Fibroblast of skin of back (primary cell): ENCODE measurements around the gene MRGPRG.

Source experiments
- DNase-seq: peaks from one replicate; pipeline ENCODE4 v3.0.0-alpha.2; 2013

Gene MRGPRG

DNA sequence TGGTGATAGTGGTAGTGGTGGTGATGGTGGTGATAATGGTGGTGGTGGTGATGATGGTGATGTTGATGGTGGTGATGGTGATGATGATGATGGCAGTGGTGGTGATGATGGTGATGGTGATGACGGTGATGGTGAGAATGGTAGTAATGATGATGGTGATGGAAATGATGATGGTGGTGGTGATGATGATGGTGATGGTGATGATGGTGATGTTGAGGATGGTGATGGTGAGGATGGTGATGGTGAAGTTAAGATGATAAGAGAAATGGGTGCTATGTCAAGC, 11.8 kb downstream of the MRGPRG start:
- DNase-seq: no peak

DNA sequence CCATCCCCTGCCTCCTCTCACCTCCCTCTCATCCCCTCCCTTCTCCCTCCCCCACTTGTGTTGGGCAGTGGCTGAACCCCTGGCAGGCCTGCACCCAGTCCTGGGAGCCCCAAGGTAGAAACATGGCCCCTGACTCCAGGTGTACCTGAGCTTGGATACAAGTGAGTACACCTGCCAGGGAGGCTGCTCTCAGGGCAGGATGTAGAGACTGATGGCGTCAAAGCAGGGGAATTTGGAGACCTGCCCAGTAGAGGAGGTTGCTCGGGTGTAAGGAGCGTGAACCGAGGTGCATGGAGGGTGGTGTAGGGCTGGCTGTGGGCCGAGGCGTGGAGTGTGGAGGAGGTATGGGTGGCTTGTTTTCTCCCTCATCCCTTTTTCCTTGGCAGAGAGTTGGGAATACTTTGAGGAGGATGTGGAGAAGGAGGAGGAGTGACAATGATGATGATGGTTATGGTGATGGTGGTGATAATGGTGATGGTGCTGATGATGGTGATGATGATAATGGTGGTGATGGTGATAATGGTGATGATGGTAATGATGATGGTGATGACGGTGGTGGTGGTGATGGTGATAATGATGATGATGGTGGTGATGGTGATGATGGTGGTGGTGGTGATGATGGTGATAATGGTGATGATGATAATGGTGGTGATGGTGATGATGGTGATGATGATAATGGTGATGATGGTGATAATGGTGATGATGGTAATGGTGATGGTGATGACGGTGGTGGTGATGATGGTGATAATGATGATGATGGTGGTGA, 12.3 kb downstream of the MRGPRG start:
- no peak for DNase-seq

DNA sequence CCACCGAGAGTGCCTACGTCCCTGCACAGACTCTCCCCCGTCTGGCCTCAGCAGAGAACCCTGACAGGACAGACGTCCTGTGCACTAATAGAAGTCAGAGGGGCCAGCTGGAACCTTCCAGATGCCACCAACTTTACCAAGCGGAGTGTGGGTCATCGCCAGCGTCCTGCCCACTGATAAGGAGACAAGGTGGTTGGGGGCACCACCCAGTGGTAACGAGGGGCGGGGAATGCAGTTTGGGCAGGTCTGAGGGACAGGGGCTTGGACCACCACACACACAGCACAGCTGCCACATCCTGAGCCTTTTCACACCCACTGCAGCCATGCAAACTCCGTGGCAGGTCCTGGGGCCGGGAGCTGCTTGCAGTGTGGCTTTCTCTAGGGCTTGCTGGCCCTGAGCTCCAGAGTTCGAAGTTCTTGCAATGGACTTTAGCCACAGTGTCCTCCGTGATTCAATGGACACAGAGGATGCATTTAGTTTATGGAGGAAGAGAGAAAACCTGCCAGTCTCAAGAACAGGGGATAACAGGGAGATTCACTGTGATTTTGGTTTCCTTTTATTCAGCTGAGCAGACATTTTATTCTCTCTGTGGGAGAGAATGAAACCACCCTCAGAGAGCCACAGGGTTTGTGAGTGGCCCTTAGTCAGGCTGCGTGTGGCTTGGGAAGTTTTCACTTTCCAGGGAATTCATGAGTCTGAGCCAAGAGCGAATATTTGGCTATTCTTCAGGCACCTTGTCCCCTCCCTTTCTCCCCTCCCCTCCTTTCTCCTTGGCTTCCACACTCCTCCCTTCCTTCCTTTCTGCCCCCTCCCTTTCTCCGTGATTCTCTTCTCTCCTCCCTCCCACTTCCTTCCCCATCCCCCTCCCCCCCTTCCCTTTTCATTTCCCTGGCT, 13.1 kb downstream of the MRGPRG start:
- peak; percentile 11 for DNase-seq

DNA sequence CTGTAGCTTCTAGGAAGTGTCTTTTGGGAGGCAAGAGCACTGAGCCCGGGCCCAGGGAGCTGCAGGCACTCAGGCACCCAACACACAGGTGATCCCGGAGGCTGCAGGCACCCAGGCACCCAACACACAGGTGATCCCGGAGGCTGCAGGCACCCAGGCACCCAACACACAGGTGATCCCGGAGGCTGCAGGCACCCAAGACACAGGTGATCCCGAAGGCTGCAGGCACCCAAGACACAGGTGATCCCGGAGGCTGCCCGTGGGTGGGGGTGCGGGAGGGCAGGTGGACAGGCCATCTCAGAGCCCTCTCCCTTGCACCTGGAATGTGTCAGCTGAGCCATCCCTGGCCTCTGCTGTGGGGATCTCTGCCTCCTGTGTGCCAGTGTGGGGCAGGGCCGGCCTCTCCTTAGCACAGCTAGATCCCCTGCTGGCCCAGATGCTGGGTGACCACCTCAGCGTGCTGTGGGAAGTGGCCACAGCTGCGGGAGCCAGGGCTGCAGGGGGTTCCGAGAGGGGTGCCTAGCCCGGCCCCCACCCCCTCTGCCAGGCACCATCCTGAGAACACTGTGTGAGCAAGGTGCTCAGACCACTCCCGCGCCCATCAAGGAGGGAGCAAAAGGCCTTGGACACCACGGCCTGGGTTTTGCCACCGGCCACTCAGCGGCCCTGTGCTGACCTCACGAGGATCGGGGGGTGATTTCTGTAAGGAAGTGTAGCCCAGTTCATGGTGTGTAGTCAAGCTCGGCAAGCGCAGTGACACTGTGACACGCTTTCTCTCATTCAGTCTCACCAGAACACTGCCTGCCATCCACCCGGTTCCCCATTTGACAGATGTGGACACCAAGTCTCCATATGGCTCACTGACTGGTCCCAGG, 14.2 kb downstream of the MRGPRG start:
- DNase-seq: no peak

DNA sequence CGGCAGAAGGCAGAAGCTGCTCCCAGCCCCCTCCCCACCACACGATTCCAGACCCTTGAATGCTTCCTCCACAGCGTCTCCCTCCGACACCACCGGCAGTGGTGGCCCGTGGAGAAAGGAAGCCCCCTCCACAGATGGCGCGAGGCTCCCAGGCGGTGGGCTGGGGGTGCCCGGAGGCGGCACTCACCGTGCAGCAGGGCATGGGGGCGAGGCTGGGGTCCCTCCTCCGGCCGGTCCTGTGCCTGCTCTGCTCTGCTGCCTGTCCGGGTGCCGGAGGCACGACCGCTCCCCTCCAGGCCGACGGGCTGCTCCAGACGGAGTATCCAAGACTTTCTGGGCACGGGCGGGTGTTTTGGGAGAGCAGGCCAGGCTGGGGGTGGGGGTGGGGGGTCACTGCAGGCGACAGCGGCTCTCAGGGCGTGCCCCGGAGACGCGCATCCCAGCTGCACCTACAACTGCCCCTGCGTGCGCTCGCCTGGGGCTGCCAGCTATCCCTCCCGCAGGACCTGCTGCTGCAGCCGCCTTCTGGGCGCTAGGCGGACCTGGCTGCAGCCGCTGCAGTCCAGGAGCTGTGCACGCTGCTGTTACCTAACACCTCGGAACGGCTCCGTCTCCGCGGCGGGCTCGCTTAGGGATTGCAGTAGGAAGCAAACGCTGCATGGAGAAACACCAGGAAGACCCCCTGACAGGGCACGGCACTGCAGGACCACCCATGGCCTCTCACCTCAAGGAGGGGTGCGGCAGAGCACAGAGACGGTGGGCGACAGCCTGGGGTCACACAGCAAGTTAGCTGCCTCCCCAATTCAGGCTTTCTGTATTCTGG, 15.2 kb downstream of the MRGPRG start:
- no peak for DNase-seq

DNA sequence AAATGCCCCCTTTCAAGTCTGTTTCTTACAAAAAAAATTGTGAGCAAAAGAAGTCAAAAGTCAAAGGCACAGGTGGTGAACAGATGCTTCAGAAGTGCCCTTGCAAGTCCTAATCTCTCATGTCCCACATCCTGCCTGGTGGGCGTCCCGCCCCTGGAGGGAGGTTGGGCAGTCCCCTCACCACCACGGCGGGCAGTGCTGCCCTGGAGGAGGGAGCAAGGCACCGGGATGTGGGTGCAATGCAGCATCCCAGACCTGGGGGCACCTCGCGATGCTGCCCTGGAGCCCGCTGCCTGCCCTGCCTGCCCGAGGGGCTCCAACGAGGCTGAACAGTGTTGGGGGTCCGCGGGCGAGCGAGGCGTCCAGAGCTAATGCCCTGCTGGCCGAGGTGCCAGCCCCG, 15.9 kb downstream of the MRGPRG start:
- no peak for DNase-seq

DNA sequence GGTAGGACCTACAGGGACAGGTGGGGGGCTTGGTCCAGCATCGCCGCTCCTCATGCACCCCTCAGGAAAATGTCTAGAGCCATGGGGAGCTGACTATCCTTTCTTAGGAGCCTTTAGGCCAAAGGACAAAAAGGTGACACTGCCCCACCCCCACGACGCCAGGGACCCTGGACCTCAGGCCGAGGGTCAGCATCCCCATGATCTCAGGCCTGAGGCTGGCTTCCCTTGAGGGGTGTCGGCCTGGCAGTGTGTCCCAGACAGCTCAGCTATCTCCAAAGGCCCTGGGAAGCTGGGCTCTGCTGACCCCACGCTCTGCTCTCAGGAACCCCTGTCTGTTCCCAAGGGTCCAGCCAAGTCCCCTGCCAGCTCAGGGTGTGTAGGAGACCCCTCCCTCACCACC, 16.3 kb downstream of the MRGPRG start:
- no peak for DNase-seq

DNA sequence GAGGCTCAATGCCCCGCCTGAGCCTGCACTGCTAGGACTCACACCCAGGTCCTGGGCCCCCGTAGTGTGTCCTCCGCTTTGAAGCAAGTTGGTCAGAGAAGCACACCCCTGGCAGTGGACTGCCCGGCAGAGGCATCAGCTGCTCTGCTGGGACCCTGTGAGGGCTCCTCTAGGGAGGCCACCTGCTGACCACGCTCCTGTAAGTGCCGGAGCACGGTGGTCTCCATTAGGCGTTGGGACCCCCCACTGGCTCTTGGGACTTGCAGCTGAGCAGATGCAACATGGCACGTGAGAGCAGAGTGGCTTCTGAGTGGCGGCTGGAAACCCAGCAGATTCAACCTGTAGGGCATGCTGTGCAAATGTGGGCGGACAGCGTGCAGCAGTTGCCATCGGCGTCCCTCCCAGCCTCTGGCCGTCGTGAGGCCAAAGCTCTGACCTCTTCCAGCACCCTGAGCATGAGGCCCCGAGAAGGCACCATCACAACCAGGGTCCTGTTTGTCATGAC, 16.9 kb downstream of the MRGPRG start:
- DNase-seq: no peak

DNA sequence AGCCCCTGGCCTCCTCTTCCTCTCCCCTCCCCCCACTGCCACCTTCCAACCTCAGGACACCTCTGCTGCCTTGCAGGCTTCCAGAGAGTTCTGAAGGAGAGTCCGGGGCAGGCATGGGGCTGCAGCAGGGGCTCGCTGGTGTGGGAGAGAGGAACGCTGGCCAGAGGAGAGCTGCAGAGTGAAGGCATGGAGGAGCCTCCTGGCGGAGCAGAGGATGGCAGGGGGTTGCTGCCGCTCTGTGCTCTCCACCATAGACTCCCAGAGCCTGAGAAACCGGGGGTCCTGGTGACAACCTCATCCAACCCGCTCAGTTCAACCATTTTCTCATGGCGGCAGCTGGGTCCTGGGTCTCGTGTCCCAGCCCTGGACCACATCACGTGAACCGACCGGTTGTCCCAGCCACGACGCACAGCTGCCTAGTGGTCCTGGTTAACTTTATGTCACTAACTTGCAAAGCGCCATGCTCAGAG, 17.5 kb downstream of the MRGPRG start:
- DNase-seq: no peak

DNA sequence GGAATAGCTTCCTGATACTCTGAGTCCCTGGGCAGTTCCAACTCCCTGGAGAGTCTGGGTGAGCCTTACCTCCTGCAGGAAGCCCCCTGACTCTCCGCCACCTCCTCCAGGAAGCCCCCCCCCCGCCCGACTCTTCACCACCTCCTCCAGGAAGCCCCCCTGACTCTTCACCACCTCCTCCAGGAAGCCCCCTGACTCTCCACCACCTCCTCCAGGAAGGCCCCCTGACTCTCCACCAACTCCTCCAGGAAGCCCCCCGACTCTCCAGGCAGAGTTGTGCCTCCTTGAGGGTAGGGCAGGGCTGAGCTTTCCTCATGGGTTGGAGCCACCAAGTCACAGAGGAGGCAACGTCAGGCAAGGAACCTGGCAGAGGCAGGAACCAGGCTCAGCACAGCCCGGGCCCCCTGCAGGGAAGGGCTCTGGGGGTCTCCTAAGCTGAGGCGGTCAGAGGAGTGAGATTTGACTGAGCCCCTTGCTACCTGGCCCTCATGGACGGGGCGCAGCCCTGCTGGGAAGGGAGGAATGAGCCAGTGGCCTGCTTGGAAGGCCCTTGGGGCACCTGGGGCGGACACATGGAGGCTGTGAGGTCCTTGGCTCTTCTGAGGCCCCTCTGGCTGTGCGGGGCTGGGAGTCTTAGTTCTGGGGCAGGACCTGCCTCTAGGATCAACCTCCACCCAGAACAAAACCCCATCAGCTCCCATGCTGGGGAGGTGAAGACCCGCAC, 18.1 kb downstream of the MRGPRG start:
- no peak for DNase-seq

DNA sequence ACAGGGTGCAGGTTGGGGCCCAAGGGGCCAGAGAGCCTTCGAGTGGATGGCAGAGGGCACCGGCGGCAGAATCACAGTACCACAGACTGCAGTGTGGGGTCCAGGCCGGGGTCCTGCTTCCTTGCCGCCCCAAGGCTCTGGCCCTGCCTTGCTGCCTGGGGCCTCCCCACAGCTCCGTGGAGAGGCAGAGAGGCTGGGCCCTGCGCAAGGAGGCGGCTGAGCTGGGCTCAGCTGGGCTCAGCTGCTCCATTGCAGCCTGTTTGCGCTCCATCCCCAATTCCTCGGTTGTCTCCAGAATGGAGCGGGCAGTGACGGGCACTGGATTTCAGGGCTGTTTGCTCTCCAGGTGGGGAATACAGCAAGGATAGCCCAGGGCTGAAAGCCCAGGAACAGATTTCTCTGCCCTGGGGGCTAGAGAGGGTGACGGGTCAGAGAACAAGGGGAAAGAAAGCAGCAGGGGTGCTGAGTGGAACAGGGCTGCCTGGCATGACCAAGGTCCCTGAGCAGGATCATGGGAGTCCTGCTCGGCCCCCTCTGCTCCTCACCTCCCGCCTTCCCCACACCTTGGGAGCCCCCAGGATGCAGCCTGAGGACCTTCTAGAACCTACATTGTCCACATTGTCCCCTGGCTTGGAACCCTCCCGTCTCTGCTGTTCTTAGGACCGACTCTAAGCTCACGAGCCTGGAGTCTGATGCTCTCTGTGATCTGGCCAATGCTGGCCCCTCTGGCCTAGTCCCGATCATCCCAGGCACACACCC, 18.9 kb downstream of the MRGPRG start:
- no peak for DNase-seq

DNA sequence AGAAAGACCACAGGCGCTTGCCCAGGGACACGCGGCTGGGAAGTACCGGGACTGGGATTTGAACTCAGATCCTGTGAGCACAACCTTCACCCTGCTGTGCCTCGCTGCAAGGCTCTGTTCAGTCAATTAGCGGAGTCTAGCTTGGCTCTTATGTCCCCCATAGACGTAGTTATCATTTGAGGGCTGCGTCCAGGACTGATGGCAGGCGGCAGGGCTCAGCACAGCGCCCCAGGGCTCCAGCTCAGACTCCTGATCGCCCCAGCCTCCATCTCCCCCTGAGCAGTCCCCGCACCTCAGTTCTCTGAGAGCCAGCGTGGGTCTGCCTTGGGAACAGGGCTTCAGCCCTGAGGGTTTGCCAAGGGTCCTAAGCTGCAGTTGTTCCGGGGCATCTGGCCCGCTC, 19.8 kb downstream of the MRGPRG start:
- DNase-seq: no peak

DNA sequence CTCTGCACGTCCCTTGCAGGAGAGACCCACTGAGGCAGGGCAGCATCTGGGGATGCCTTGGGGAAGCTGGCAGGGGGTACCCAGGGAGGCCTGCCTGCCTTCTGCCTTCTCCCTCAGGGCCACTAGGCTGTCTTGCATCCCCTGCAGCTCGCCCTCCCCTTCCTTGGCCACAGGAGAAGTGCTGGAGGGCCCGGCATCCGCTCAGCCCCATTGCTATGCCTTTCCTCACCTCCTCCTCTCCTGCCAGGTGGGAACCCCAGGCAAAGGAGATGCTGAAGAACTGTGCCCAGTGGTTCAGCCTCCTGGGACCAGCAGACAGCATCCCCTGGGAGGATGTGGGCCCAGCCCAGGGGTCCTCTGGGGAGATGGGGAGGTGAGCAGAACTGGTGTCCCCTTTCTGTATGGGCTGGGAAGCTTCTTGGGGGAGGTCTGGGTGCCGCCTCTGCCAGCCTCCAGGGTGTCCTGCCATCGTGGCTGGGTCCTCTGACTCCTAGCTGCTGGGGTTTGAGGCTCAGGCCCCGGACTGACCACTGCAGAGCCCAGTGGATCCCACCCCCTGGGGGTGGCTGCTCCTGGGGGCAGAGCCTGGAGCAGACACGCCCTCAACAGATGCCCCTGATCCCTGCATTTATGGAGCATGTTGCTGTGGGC, 20.6 kb downstream of the MRGPRG start:
- no peak for DNase-seq

DNA sequence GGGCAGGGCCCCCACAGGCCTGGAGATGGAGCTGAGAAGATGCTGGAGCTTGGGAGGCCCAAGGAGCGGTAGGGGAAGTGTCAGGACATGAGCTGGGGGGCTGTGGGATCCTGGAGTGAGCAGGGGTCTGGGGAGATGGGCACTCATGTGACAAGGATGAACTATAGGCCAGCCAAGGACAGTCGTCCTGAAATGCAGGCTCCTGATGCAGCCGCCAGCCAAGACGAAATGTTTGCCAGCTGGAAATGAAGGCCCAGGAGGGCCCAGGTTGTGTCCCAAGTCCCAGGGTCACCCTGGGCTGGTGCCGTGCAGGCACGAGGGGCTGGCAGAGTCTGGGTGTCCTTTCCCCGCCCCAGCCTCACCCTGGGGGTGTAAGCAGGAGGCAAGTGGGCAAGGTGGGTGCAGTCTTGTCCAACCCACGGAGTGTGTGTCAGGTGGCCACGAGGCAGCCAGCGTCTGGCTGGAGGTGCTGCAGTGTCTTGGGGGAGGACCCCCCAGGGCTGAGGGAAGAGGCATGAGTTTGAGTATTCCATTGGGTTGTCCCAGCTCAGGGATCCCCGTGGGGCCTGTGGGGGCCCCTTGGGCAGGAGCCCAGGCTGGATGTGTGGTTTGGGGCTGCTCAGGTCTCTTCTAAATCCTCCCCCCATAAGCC, 21.4 kb downstream of the MRGPRG start:
- DNase-seq: no peak

DNA sequence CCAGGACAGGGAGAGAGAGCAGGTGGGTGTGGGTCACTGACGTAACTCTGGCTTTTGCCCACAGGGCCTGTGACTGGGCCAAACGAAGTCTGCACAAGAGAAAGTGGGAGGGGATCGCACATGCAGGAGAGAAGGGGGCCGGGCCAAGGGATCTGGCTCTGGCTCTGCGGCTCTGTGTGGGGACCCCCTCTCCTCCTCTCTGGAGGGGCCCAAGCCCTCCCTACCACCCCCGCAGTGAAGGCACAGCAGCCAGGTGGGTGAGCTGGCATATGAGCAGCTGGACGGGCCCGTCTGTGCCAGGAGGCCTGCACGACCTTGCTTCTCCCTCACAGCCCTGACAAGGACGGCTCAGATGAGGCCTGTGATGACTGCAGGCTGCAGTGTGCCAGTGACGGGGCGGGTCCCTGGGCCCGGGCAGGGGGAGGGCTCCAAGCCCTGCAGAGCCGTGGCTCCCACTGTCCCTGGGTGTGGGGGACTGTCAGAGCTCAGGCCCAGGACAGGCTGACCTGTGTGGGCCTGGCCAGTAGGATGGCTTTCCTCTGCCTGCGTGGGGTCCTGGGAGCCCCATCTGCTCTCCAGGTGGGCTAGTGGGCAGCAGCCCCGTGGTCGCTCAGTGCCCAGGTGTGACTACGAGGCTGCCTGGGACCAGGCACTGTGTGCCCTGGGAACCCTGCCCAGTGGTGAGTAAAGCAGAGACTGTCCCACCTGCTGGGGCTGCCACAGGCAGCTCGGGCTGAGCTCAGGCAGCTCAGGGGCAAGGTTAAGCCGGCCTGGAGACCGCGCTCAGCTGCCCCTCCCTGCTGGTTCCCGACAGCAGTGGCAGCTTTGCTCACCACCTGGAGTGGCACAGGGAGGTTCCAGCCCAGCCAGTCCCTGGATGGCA, 22.2 kb downstream of the MRGPRG start:
- no peak for DNase-seq

DNA sequence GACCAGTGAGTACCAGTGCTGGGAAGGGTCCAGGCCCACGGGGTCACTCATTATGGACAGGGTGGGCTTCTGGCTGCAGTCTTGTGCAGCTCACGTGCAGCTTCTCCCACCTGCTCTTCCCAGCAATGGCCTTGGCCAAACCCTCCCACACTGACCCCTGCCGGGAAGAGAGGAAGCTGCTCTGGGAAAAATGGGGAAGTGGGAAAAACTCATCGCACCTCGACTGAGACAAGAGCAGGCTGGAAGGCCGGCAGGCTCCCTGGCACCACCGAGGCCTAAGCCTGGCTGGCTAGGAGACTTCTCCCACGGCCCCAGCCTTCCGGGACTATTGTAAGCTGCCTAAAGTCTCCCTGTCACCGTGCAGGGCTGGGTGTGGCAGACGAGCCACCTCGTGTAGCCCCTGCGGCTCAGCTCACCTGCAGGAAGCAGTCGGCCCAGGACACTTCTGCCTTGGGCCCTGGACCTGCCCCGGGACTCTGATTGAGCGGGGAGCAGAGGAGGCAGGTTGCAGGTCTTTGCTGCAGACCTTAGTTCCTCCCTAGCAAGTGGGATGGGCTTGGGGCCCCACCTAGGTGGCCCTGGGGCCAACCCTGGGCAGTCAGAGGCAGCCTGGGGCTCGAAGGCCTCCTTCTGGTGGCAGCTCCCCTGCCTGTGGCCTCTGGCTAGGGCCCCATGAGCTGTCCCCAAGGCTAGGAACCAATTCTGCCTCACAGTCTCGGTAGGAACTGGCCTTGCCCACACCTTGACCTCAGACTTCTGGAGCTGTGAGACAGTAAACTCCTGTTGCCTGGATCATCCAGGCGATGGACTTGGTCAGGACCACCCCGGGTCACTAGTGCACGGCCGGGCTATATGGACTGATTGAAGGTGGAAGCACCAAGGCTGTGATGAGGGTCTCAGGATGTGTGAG, 23.1 kb downstream of the MRGPRG start:
- no peak for DNase-seq
